GM20000 (cell line): Measurements from ENCODE around the gene GPBAR1.

Experiments used
- DNase-seq: peaks from one replicate; pipeline ENCODE4 v3.0.0; 2012; ENCODE audit warnings: low spot score
- CTCF ChIP-seq: IDR thresholded peaks from 2 replicates; pipeline ENCODE4 v1.5.1; 2012; ENCODE audit warnings: mild to moderate bottlenecking, control low read depth; ENCODE audit errors: extremely low read depth, missing control alignments

Gene GPBAR1

DNA sequence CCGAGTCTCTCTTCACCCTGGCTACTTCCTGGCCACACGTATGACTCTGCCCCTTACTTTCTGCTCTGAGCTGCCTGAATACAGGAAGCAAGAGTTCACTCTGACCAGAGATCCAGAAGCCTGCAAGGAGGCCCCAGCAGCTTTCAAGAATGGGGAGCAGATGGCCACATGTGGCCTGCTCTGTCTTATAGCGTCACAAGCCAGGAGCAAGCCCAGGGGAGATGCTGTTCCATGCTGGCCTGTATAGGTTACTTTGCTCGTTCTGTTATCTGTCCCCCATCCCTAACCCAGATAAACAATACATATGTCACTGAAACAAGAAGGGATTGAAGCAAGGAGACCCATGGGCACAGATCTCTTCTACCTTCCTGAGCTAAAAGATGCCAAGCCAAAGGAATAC, 13.8 kb downstream of the GPBAR1 start:
- DNase-seq, result no peak
- no peak for TF ChIP-seq CTCF

DNA sequence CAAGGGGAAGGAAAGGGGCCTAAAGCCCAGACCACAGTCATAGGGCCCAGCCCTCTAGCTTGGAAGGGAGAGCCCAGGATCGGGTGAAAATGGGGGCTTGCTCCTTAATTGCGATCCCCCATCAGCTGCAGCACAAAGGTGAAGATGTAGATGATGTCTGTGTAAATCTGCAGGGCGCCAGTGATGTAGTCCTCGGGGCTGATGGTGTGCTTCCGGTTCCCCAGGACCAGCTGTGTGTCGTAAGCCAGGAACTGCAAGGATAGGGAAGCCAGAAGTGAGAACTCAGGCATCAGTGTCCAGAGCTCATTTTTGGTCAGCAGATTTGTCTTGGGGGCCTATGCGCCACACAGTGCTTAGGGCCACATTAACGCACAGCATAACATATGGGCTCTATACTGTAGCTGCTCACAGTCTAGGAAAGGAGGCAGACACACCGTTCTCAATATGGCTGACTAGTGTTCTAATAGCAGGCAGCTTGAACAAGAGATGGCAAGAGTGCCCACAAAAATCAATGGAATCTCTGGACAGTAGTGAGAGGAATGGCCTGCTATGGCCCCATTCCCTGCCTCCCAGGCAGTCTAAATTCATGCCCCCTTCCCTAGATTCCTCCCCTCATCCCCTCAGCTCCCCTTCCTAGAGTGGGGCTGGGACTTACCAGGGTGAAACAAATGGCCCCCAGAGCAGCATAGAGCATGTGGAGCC, 14.7 kb downstream of the GPBAR1 start:
- no peak for TF ChIP-seq CTCF
- no peak for DNase-seq

DNA sequence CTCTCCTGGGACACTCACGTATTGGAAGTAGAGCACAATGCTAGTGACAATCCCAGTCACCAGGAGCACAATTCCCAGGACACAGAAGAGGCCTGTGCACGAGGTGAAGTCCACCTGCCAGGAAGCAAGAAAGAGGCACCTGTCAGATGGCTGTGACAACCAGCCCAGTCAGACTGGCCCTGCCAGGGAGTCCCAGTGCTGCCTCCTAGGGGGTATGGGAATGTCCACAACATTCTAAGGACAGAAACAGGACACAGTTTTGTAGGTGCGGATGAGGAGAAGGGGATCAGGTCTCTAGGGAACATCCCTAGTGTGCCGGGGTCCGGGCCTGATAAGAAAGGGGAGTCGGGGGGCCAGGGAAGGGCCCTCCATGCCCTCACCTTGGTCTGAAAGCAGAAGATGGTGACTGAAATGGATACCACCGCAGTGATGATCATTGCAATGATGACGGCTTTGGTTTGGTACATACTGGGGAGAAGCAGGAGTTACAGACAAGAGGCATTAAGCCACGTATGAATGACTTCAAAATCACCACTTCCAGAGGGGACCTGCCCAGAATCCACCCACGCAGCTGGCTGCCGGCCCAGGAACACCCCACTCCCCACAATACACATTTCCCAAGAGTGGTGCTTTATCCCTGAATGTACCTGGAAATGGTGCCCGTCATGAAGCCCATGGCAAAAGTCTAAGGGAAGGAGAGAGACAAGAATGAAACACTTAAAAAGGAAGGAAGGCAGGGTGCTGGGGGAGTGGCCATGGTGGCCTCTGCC, 16.4 kb downstream of the GPBAR1 start:
- no peak for DNase-seq
- no peak for TF ChIP-seq CTCF

GRCh38 chr2:218277921-218278320, 17.1 kb downstream of the GPBAR1 start:
- DNase-seq, result no peak
- no peak for TF ChIP-seq CTCF

GRCh38 chr2:218278531-218279360, 17.9 kb downstream of the GPBAR1 start:
- TF ChIP-seq CTCF, result no peak

DNA sequence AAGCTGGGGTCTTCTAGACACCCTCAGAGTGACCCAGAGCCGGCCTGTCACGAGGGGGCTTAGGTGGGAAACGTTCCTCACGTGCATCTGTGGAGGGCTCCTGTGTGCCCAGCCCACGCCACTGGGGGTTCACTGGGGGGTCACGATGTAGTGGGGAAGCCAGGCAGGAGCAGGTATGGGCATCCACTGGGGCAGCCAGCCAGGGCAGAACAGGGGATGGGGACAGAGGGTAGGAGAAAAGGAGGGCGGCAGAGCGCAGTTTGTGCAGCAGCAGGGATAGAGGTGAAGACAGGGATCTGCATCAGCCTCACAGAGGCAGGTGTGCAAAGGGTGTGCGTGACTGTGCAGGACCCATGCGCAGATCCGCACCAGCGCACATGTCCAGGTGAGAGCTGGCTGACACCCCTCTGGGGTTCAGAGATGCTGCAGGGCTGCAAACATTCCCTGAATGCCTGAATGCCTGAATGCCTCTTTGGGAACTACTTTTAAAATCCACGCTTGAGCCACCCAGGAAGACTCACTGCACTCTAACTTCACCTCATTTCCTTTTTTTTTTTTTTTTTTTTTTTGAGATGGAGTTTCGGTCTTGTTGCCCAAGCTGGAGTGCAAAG, 19.6 kb downstream of the GPBAR1 start:
- no peak for TF ChIP-seq CTCF
- DNase-seq, result no peak

More at GRCh38 chr2:218278531-218279360, 17.9 kb downstream of the GPBAR1 start:
- DNase-seq, result no peak
